Measurements from ENCODE around the gene HLA-DOB. TPM values are rescaled to one million over a fixed set of nuclear protein-coding genes. Genes with fewer than 3 reads are reported as not detected.
"Not testable (repeated sequence)": the region's sequence is repeated elsewhere in the genome, so short reads cannot be mapped to it uniquely, and the experiment has no call there.

HLA-DOB gene
- total and polyA plus RNA-seq, 2 experiments from 2014 or later, result not detected

DNA sequence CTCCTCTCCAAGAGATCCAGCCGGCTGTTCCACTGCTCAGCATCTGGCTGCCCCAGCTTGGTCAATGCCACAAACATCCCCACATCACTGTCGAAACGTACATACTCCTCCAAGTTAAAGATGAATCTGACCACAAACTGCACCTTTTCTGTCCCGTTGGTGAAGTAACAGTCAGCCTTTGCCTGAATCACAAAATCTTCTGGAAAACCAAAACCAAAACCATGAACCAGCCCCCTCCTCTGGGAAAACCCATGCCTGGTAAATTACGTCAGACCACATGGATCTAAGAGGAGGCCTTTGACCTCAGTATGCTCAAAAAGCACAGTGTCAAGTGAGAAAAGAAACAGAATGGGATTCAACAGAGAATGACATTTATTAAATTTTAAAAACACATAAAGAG lies 1.7 kb downstream of the HLA-DOB start:
- Histone ChIP-seq H3K4me3 (no peak overlapping the region), H3K27ac (no peak overlapping the region), H3K27me3 (replicated peaks; ENCODE audit: insufficient read depth) (peaks cover 42% of the 10 kb centered on the region), H2AFZ (no peak overlapping the region), H3K9ac (no peak overlapping the region), H3K79me2 (ENCODE audit: insufficient read depth) (no peaks in the 10 kb centered on the region), H3K36me3 (ENCODE audit: low read depth) (no peaks in the 10 kb centered on the region), H3K4me2 (ENCODE audit: unreplicated experiment) (no peak overlapping the region), H3K9me2 (ENCODE audit: insufficient read depth) (no peaks in the 10 kb centered on the region), H3F3A (ENCODE audit: insufficient read depth) (no peaks in the 10 kb centered on the region), H4K20me1 (ENCODE audit: insufficient read depth) (no peaks in the 10 kb centered on the region), H3K9me3 (ENCODE audit: low read depth) (no peaks in the 10 kb centered on the region), H3K4me1 (ENCODE audit: insufficient read depth) (peaks cover 8% of the 10 kb centered on the region; the same call in 1 of the 2 replicates)
- 70 to 74% methylated on average over 5 of the region's 5 CpGs for WGBS, 2 experiments (ENCODE audit: low coverage in 1 of 2, low lambda C conversion rate in 2 of 2, missing lambda C conversion rate in 2 of 2)
- TF ChIP-seq EZH2 (IDR thresholded peaks at IDR 0.05; ENCODE audit: insufficient read depth, poor library complexity, severe bottlenecking), result no peak
- TF ChIP-seq EZH2phosphoT487 (IDR thresholded peaks at IDR 0.05; ENCODE audit: insufficient read depth, low read depth), result no peak
- no peak for DNase-seq
- in situ Hi-C loops (cut with MboI), result no loop called here

DNA sequence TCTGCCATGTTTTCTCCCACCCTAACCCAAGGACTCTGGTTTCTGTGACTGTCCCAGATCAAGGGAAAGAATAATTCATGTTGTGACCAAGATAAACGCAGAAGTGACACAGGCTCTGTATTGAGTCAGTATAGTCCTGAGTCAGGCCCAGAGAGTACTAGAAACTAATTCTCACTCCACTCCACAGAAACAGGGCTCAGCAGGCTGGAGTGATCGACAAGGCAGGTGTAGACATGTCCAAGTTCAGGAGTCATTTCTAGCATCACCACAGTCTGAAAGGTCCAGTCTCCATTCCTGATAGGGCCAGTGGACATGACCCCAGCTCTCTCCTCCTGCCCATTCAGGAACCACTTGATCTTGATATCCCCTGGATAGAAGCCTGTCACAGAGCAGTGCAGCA lies 2.7 kb downstream of the HLA-DOB start:
- H3K27ac ChIP-seq, result no peak overlapping the region
- H3K9me3 ChIP-seq (ENCODE audit: low read depth), result no peaks in the 10 kb centered on the region
- H3F3A ChIP-seq (ENCODE audit: insufficient read depth), result no peaks in the 10 kb centered on the region
- no peak overlapping the region for H3K4me2 ChIP-seq (ENCODE audit: unreplicated experiment)
- TF ChIP-seq EZH2phosphoT487 (IDR thresholded peaks at IDR 0.05; ENCODE audit: insufficient read depth, low read depth) (no peak), EZH2 (IDR thresholded peaks at IDR 0.05; ENCODE audit: insufficient read depth, poor library complexity, severe bottlenecking) (no peak)
- DNase-seq, result no peak
- H3K4me1 ChIP-seq (ENCODE audit: insufficient read depth), result no peaks in the 10 kb centered on the region
- no peak overlapping the region for H3K9ac ChIP-seq
- no peak overlapping the region for H3K4me3 ChIP-seq
- in situ Hi-C loops (cut with MboI), result no loop called here
- peaks cover 42% of the 10 kb centered on the region for H3K27me3 ChIP-seq (replicated peaks; ENCODE audit: insufficient read depth)
- no peaks in the 10 kb centered on the region for H3K9me2 ChIP-seq (ENCODE audit: insufficient read depth)
- WGBS, 2 experiments (ENCODE audit: low coverage in 1 of 2, low lambda C conversion rate in 2 of 2, missing lambda C conversion rate in 2 of 2), result 74 to 82% methylated on average over 2 of the region's 2 CpGs
- H2AFZ ChIP-seq, result no peak overlapping the region
- no peaks in the 10 kb centered on the region for H4K20me1 ChIP-seq (ENCODE audit: insufficient read depth)
- no peaks in the 10 kb centered on the region for H3K36me3 ChIP-seq (ENCODE audit: low read depth)
- H3K79me2 ChIP-seq (ENCODE audit: insufficient read depth), result no peaks in the 10 kb centered on the region

DNA sequence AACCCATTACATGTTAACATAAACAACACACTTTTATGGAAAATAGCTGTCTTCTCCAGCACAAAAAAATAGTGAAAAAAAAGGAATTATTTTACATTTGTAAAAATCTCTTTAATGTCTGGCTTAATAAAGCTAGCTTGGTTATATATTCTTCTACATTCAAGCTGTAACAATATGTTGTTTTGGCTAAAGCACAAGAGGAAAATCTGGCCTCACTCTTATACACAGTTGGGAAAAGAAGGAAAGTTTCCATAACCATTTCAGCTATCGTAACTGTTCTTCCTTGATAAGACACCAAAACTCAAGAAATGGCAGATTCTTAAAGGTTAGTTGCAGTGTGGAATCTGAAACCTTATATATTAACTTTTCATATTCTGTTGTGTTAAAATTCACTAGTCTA lies 7.6 kb downstream of the HLA-DOB start:
- Histone ChIP-seq H3K4me1 (ENCODE audit: insufficient read depth) (no peaks in the 10 kb centered on the region), H3K79me2 (ENCODE audit: insufficient read depth) (no peaks in the 10 kb centered on the region), H3K9me3 (ENCODE audit: low read depth) (no peaks in the 10 kb centered on the region), H3K4me2 (ENCODE audit: unreplicated experiment) (no peak overlapping the region), H3K9me2 (ENCODE audit: insufficient read depth) (no peaks in the 10 kb centered on the region), H3F3A (ENCODE audit: insufficient read depth) (no peaks in the 10 kb centered on the region), H3K36me3 (ENCODE audit: low read depth) (no peaks in the 10 kb centered on the region), H2AFZ (no peak overlapping the region), H3K4me3 (no peak overlapping the region), H3K9ac (no peak overlapping the region), H3K27me3 (replicated peaks; ENCODE audit: insufficient read depth) (peaks cover 29% of the 10 kb centered on the region), H4K20me1 (ENCODE audit: insufficient read depth) (no peaks in the 10 kb centered on the region), H3K27ac (no peak overlapping the region)
- 0% methylated on average over 1 of the region's 1 CpG for WGBS, 2 experiments (ENCODE audit: low coverage in 1 of 2, low lambda C conversion rate in 2 of 2, missing lambda C conversion rate in 2 of 2)
- no peak for TF ChIP-seq EZH2phosphoT487 (IDR thresholded peaks at IDR 0.05; ENCODE audit: insufficient read depth, low read depth)
- TF ChIP-seq EZH2 (IDR thresholded peaks at IDR 0.05; ENCODE audit: insufficient read depth, poor library complexity, severe bottlenecking), result no peak
- in situ Hi-C loops (cut with MboI), result no loop called here
- no peak for DNase-seq

DNA sequence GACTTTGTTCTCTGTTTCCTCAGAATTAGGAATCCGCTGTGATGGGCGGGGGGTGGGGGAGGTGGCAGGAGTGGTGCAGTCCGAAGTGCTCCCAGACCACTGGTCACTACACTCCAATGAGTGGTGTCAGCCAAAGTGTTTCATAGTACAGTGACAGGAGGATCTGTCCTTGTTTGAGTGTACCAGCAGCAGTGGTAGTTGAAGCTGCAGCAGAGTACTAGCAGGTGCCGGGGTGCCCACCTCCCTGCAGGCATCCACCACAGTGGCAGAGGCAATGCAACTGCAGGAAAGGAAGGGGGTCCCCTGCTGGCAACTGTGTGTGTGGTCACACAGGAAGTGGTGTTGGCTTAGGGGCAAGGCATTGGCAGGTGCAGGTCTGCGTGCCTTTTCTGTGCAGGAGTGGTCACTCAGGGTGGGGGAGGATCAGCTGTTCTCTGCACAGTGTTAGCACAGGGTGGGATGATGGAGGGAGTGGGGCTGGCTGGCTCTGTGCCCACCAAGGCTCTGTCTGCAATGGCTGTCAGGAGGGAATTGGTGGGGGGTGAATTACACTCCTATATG lies 9.7 kb downstream of the HLA-DOB start:
- H3K4me1 ChIP-seq (ENCODE audit: insufficient read depth), result no peaks in the 10 kb centered on the region
- H2AFZ ChIP-seq, result no peak overlapping the region
- no peaks in the 10 kb centered on the region for H3K79me2 ChIP-seq (ENCODE audit: insufficient read depth)
- H3K27me3 ChIP-seq (replicated peaks; ENCODE audit: insufficient read depth), result peaks cover 18% of the 10 kb centered on the region
- H3K36me3 ChIP-seq (ENCODE audit: low read depth), result no peaks in the 10 kb centered on the region
- H4K20me1 ChIP-seq (ENCODE audit: insufficient read depth), result no peaks in the 10 kb centered on the region
- H3K9ac ChIP-seq, result no peak overlapping the region
- H3K4me2 ChIP-seq (ENCODE audit: unreplicated experiment), result no peak overlapping the region
- no peaks in the 10 kb centered on the region for H3K9me3 ChIP-seq (ENCODE audit: low read depth)
- no peak overlapping the region for H3K27ac ChIP-seq
- WGBS, 2 experiments (ENCODE audit: low coverage in 1 of 2, low lambda C conversion rate in 2 of 2, missing lambda C conversion rate in 2 of 2), result 80 to 82% methylated on average over 5 of the region's 5 CpGs
- no peak for DNase-seq
- H3F3A ChIP-seq (ENCODE audit: insufficient read depth), result no peaks in the 10 kb centered on the region
- no peak overlapping the region for H3K4me3 ChIP-seq
- no peak for TF ChIP-seq EZH2phosphoT487 (IDR thresholded peaks at IDR 0.05; ENCODE audit: insufficient read depth, low read depth)
- TF ChIP-seq EZH2 (IDR thresholded peaks at IDR 0.05; ENCODE audit: insufficient read depth, poor library complexity, severe bottlenecking), result no peak
- in situ Hi-C loops (cut with MboI), result no loop called here
- no peaks in the 10 kb centered on the region for H3K9me2 ChIP-seq (ENCODE audit: insufficient read depth)

DNA sequence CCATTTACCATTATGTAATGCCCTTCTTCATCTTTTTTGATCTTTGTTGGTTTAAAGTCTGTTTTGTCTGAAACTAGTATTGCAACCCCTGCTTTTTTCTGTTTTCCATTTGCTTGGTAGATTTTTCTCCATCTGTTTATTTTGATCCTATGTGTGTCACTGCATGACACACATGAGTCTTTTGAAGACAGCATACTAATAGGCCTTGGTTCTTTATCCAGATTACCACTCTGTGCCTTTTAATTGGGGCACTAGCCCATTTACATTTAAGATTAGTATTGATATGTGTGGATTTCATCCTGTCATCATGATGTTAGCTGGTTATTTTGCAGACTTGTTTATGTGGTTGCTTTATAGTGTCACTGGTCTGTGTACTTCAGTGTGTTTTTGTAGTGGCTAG lies 11.4 kb downstream of the HLA-DOB start:
- H2AFZ ChIP-seq; H3K4me1 ChIP-seq (ENCODE audit: insufficient read depth); H3K79me2 ChIP-seq (ENCODE audit: insufficient read depth); H3F3A ChIP-seq (ENCODE audit: insufficient read depth); H3K4me2 ChIP-seq (ENCODE audit: unreplicated experiment); H4K20me1 ChIP-seq (ENCODE audit: insufficient read depth); H3K4me3 ChIP-seq; H3K9me2 ChIP-seq (ENCODE audit: insufficient read depth); H3K27ac ChIP-seq; in situ Hi-C loops (cut with MboI); H3K36me3 ChIP-seq (ENCODE audit: low read depth); H3K9ac ChIP-seq; H3K9me3 ChIP-seq (ENCODE audit: low read depth); DNase-seq: not testable (repeated sequence)
- peaks cover 28% of the 10 kb centered on the region for H3K27me3 ChIP-seq (replicated peaks; ENCODE audit: insufficient read depth)
